Esophagus squamous epithelium (tissue), 5 donors: ENCODE results near the gene MYL10. TPM values are rescaled to one million over a fixed set of nuclear protein-coding genes. Genes with fewer than 3 reads are reported as not detected.
A peak's percentile ranks its signal among the peaks of the same experiment; 100 is the strongest.

Experiments used
- DNase-seq: peaks from one replicate; lab custom pipeline; 2025; lab: John Stamatoyannopoulos, UW
- H3K27ac ChIP-seq, 4 donors: fragments of 200-600 bp; sonication (generic); one replicate each; pipeline ENCODE4 v1.5.1; 2016 to 2019; ENCODE audit warnings: mild to moderate bottlenecking in 1 of 4
- H3K27me3 ChIP-seq, 4 donors: fragments of 200-600 bp; sonication (generic); 1 replicate in 3 of 4; 2 replicates in 1 of 4; pipeline versions ENCODE4 v1.5.1 to v1.6.0; 2017 to 2021; ENCODE audit warnings: antibody characterized with exemption in 1 of 4
- H3K36me3 ChIP-seq, 3 donors: fragments of 200-600 bp; sonication (generic); one replicate each; pipeline ENCODE4 v1.5.1; 2016 to 2019
- H3K4me1 ChIP-seq, 3 donors: fragments of 200-600 bp; sonication (generic); one replicate each; pipeline ENCODE4 v1.5.1; 2017 to 2019
- H3K4me3 ChIP-seq, 4 donors: fragments of 200-600 bp; sonication (generic); 1 replicate in 3 of 4; 2 replicates in 1 of 4; pipeline ENCODE4 v1.5.1; 2016 to 2019; ENCODE audit warnings: mild to moderate bottlenecking in 2 of 4, moderate library complexity in 1 of 4
- H3K9me3 ChIP-seq, 3 donors: fragments of 200-600 bp; sonication (generic); one replicate each; pipeline ENCODE4 v1.5.1; 2016 to 2019
- CTCF ChIP-seq, 6 experiments: fragments of 450-650 bp in 4 of 6; fragments of 200-600 bp in 2 of 6; sonication (generic) in 2 of 6; IDR thresholded peaks; one replicate each; pipeline ENCODE4 v1.5.1; 2016 to 2019; ENCODE audit warnings: antibody characterized with exemption in 6 of 6, mild to moderate bottlenecking in 4 of 6, moderate library complexity in 4 of 6
- POLR2A ChIP-seq, 4 donors: fragments of 450-650 bp; IDR thresholded peaks; one replicate each; pipeline ENCODE4 v1.6.1; 2017; ENCODE audit warnings: antibody characterized with exemption in 4 of 4, mild to moderate bottlenecking in 4 of 4, moderate library complexity in 3 of 4
- WGBS, 2 donors: methylation state at CpG; one replicate each; pipeline ENCODE4 v1.1.5; 2018; 5-methylcytosine and 5-hydroxymethylcytosine counted together
- intact Hi-C: fragments of 100-400 bp; cut with DNase I; formaldehyde crosslinking; loops from one replicate; pipeline ENCODE4 v1.15.0; 2022
- total RNA-seq, 4 donors: library from RNA; depleted of rRNA; stranded (reverse); fragments of >200 nt; gene quantifications; one replicate each; pipeline ENCODE4 v1.1.0, GENCODE V29; 2016
- donor health status: DM: yes; HTN: yes; CAD: no.

The MYL10 gene
- total RNA-seq, 4 donors from 2014 or later: not detected

- no peak for DNase-seq
- Histone ChIP-seq H3K27ac (peak overlapping the region in 3 of 4 donors; percentile 36 to 61 (median 44)), H3K4me3 (no peak overlapping the region), H3K9me3 (no peaks in the 10 kb centered on the region), H3K4me1 (peaks cover 6 to 22% (median 7%) of the 10 kb centered on the region in 3 donors), H3K36me3 (no peaks in the 10 kb centered on the region), H3K27me3 (peaks cover 0 to 38% (median 0%) of the 10 kb centered on the region in 4 donors)
- intact Hi-C loops: no loop called here
- 76 to 78% methylated on average over 3 to 13 of the region's 16 CpGs for WGBS, 2 donors
- no peak for TF ChIP-seq CTCF (IDR thresholded peaks at IDR 0.05)
- no peak for TF ChIP-seq POLR2A (IDR thresholded peaks at IDR 0.05)
These were observed 29.9 kb downstream of the MYL10 start for GRCh38 chr7:101598986-101599771.

- no peaks in the 10 kb centered on the region for H3K36me3 ChIP-seq
- peaks cover 6 to 22% (median 7%) of the 10 kb centered on the region in 3 donors for H3K4me1 ChIP-seq
- no peak for TF ChIP-seq CTCF (IDR thresholded peaks at IDR 0.05)
- TF ChIP-seq POLR2A (IDR thresholded peaks at IDR 0.05): no peak
- H3K9me3 ChIP-seq: no peaks in the 10 kb centered on the region
- H3K27me3 ChIP-seq: peaks cover 0 to 44% (median 0%) of the 10 kb centered on the region in 4 donors
- no peak overlapping the region for H3K4me3 ChIP-seq
- DNase-seq: no peak
- 37 to 81% methylated on average over 3 to 7 of the region's 18 CpGs for WGBS, 2 donors
- intact Hi-C loops: no loop called here
- peak overlapping the region in 3 of 4 donors; percentile 13 to 61 (median 44) for H3K27ac ChIP-seq
These were observed 30.6 kb downstream of the MYL10 start for GRCh38 chr7:101598422-101598985.

- Histone ChIP-seq H3K27me3 (peaks cover 0 to 49% (median 0%) of the 10 kb centered on the region in 4 donors), H3K27ac (no peak overlapping the region)
These were observed 31.2 kb downstream of the MYL10 start for GRCh38 chr7:101597941-101598340.

GRCh38 chr7:101596898-101597297 is 32.2 kb downstream of the MYL10 start:
- TF ChIP-seq POLR2A (IDR thresholded peaks at IDR 0.05) (no peak), CTCF (IDR thresholded peaks at IDR 0.05) (no peak)
- Histone ChIP-seq H3K27me3 (peaks cover 0 to 48% (median 0%) of the 10 kb centered on the region in 4 donors), H3K9me3 (no peaks in the 10 kb centered on the region), H3K4me3 (no peak overlapping the region), H3K27ac (no peak overlapping the region), H3K4me1 (peaks cover 0 to 11% (median 0%) of the 10 kb centered on the region in 3 donors), H3K36me3 (no peaks in the 10 kb centered on the region)
- 35 to 36% methylated on average over 1 of the region's 1 CpG for WGBS, 2 donors
- no peak for DNase-seq
- intact Hi-C loops: no loop called here

More at GRCh38 chr7:101597941-101598340, 31.2 kb downstream of the MYL10 start:
- no peak for DNase-seq
- Histone ChIP-seq H3K4me3 (no peak overlapping the region), H3K9me3 (no peaks in the 10 kb centered on the region), H3K36me3 (no peaks in the 10 kb centered on the region), H3K4me1 (peaks cover 6 to 20% (median 7%) of the 10 kb centered on the region in 3 donors)
- TF ChIP-seq CTCF (IDR thresholded peaks at IDR 0.05): no peak
- no peak for TF ChIP-seq POLR2A (IDR thresholded peaks at IDR 0.05)
- 87 to 100% methylated on average over 1 to 4 of the region's 6 CpGs for WGBS, 2 donors
- intact Hi-C loops: no loop called here
